A549 treated with ZK216348 at 1 μM for 4 hours (cell line): ENCODE data around the gene ACE. TPM values are rescaled to one million over a fixed set of nuclear protein-coding genes. Genes with fewer than 3 reads are reported as not detected.

ENCODE experiments used
- total RNA-seq: library from RNA; stranded (reverse); fragments of 200-300 nt; extraction: Qiagen RNA extraction; gene quantifications from 5 replicates; pipeline ENCODE4 v1.2.3, GENCODE V29; 2022; ENCODE audit warnings: low read depth

The ACE gene
- total RNA-seq, result 0.50 to 1.4 TPM (median 0.71 TPM) in 5 replicates

GRCh38 chr17:63476854-63477479 is at the start of gene ACE:
ACE (plus strand) TSS chr17:63477061; CDS start chr17:63477095, 34 bp downstream.

GRCh38 chr17:63445954-63446752 is 30.7 kb upstream of the ACE start, which contains the start of gene CYB561:
CYB561 (minus strand) TSS chr17:63446306; CDS start chr17:63437547, 8,759 bp downstream.

GRCh38 chr17:63523253-63523855 is 46.5 kb downstream of the ACE start, which contains the start of gene KCNH6:
KCNH6 (plus strand) TSS chr17:63523358; CDS start chr17:63523414, 56 bp downstream.

Other genes with a start within 250 kb of the ACE start
- gene CYB561, start 30.8 kb upstream of the ACE start, total RNA-seq, result 23.5 to 34.9 TPM (median 33.8 TPM) in 5 replicates
- not detected in 5 replicates for gene KCNH6, start 46.3 kb downstream of the ACE start, total RNA-seq
- gene DCAF7, start 73.4 kb downstream of the ACE start, total RNA-seq, result 39.8 to 65.6 TPM (median 59.4 TPM) in 5 replicates
- gene TACO1, start 123.8 kb downstream of the ACE start, total RNA-seq, result 52.7 to 55.5 TPM (median 53.7 TPM) in 5 replicates
- 12.0 to 18.2 TPM (median 17.4 TPM) in 5 replicates for gene MAP3K3, start 145.4 kb downstream of the ACE start, total RNA-seq
- 5.9 to 15.6 TPM (median 13.4 TPM) in 5 replicates for gene LIMD2, start 223.1 kb downstream of the ACE start, total RNA-seq